Measurements from ENCODE around the gene RBMS1. TPM values are rescaled to one million over a fixed set of nuclear protein-coding genes. Genes with fewer than 3 reads are reported as not detected.
A peak's percentile ranks its signal among the peaks of the same experiment; 100 is the strongest.

RBMS1 gene
- total RNA-seq, 1 donor from 2014 or later = 93.3 TPM

GRCh38 chr2:160325418-160325817 lies 168.2 kb downstream of the RBMS1 start:
- TF ChIP-seq POLR2A (IDR thresholded peaks at IDR 0.05) (no peak), POLR2AphosphoS5 (IDR thresholded peaks at IDR 0.05; ENCODE audit: insufficient read depth in 1 of 2, low read depth in 1 of 2) (no peak), CTCF (IDR thresholded peaks at IDR 0.05) (no peak)
- Histone ChIP-seq H3K36me3 (no peaks in the 10 kb centered on the region), H3K4me1 (peaks cover 78% of the 10 kb centered on the region), H3K27me3 (no peaks in the 10 kb centered on the region), H3K9me3 (no peaks in the 10 kb centered on the region), H3K27ac (no peak overlapping the region), H3K4me3 (no peak overlapping the region)
- DNase-seq (ENCODE audit: extremely low spot score in 2 of 2) = no peak
- intact Hi-C loops (cut with DNase I) = loop anchor here (10.0 kb wide), 1 partner anchor 649 kb away; no protein-coding TSS in a partner anchor

GRCh38 chr2:160324917-160325316 lies 168.7 kb downstream of the RBMS1 start:
- Histone ChIP-seq H3K4me3 (no peak overlapping the region), H3K9me3 (no peaks in the 10 kb centered on the region), H3K27ac (no peak overlapping the region), H3K36me3 (no peaks in the 10 kb centered on the region), H3K27me3 (no peaks in the 10 kb centered on the region), H3K4me1 (peaks cover 78% of the 10 kb centered on the region)
- intact Hi-C loops (cut with DNase I) = loop anchor here (10.0 kb wide), 1 partner anchor 650 kb away; no protein-coding TSS in a partner anchor
- no peak for DNase-seq (ENCODE audit: extremely low spot score in 2 of 2)
- TF ChIP-seq CTCF (IDR thresholded peaks at IDR 0.05) (no peak), POLR2A (IDR thresholded peaks at IDR 0.05) (no peak), POLR2AphosphoS5 (IDR thresholded peaks at IDR 0.05; ENCODE audit: insufficient read depth in 1 of 2, low read depth in 1 of 2) (no peak)

GRCh38 chr2:160324161-160324800 lies 169.3 kb downstream of the RBMS1 start:
- H3K9me3 ChIP-seq = no peaks in the 10 kb centered on the region
- no peak for DNase-seq (ENCODE audit: extremely low spot score in 2 of 2)
- no peak overlapping the region for H3K27ac ChIP-seq
- no peak overlapping the region for H3K4me3 ChIP-seq
- no peaks in the 10 kb centered on the region for H3K36me3 ChIP-seq
- H3K4me1 ChIP-seq = peaks cover 72% of the 10 kb centered on the region
- no peaks in the 10 kb centered on the region for H3K27me3 ChIP-seq
- TF ChIP-seq CTCF (IDR thresholded peaks at IDR 0.05) (peak in 2 of 3 experiments; percentile 53 to 65), POLR2A (IDR thresholded peaks at IDR 0.05) (no peak)
- intact Hi-C loops (cut with DNase I) = loop anchor here (10.0 kb wide), 1 partner anchor 651 kb away; no protein-coding TSS in a partner anchor

- Histone ChIP-seq H3K4me3 (no peak overlapping the region), H3K27me3 (no peaks in the 10 kb centered on the region), H3K27ac (no peak overlapping the region), H3K9me3 (no peaks in the 10 kb centered on the region), H3K4me1 (peaks cover 67% of the 10 kb centered on the region), H3K36me3 (no peaks in the 10 kb centered on the region)
- DNase-seq (ENCODE audit: extremely low spot score in 2 of 2) = no peak
- intact Hi-C loops (cut with DNase I) = loop anchor here (10.0 kb wide), 1 partner anchor 652 kb away; no protein-coding TSS in a partner anchor
- TF ChIP-seq POLR2A (IDR thresholded peaks at IDR 0.05) = no peak
Observed at GRCh38 chr2:160322320-160322719, 171.3 kb downstream of the RBMS1 start.

GRCh38 chr2:160321006-160321405 lies 172.6 kb downstream of the RBMS1 start:
- Histone ChIP-seq H3K4me3 (no peak overlapping the region), H3K36me3 (peaks cover 0 to 5% of the 10 kb centered on the region in 2 donors), H3K27ac (no peak overlapping the region), H3K4me1 (peaks cover 65% of the 10 kb centered on the region), H3K27me3 (no peaks in the 10 kb centered on the region), H3K9me3 (no peaks in the 10 kb centered on the region)
- no peak for DNase-seq (ENCODE audit: extremely low spot score in 2 of 2)
- TF ChIP-seq POLR2AphosphoS5 (IDR thresholded peaks at IDR 0.05; ENCODE audit: insufficient read depth in 1 of 2, low read depth in 1 of 2) (no peak), POLR2A (IDR thresholded peaks at IDR 0.05) (no peak), CTCF (IDR thresholded peaks at IDR 0.05) (no peak)
- intact Hi-C loops (cut with DNase I) = loop anchor here (10.0 kb wide), 1 partner anchor 654 kb away; no protein-coding TSS in a partner anchor

All from vagina (tissue), 2 donors.